Endothelial cell of umbilical vein (primary cell): Measurements from ENCODE around the gene TCF7. TPM values are rescaled to one million over a fixed set of nuclear protein-coding genes. Genes with fewer than 3 reads are reported as not detected.

ENCODE experiments used
- BruUV-seq: library from RNA; stranded (reverse); fragments of 400-500 nt; replicated peaks from 2 replicates; lab custom pipeline; 2021; lab: Mats Ljungman, UMichigan
- CTCF ChIA-PET: fragments of 300-600, 350-600 bp; sonication (Branson Sonifier 250); formaldehyde crosslinking; loops from one replicate; lab custom pipeline; 2021; ENCODE audit warnings: antibody characterized with exemption, inconsistent platforms; lab: Charles Lee
- POLR2A ChIA-PET: fragments of 300-600, 350-600 bp; sonication (Branson Sonifier 250); formaldehyde crosslinking; loops from one replicate; lab custom pipeline; 2021; ENCODE audit warnings: antibody characterized with exemption, inconsistent platforms; lab: Charles Lee
- DNase-seq: peaks from one replicate; pipeline ENCODE4 v3.0.0-alpha.2; 2011; ENCODE audit warnings: low read depth, low spot score
- FAIRE-seq: peaks from 2 replicates; lab custom pipeline; 2011; peaks lifted over from hg19 to GRCh38; lab: Jason Lieb, UNC
- H2AFZ ChIP-seq: 2 replicates; pipeline ENCODE4 v1.6.0; 2012; ENCODE audit warnings: low read depth, low read length, control low read depth, inconsistent platforms
- H3K27ac ChIP-seq: 2 replicates; pipeline ENCODE4 v1.5.1; 2011; ENCODE audit warnings: low read depth, mild to moderate bottlenecking, control low read depth, low read length, moderate library complexity; ENCODE audit not compliant: insufficient read depth
- H3K27me3 ChIP-seq, 2 experiments: 2 replicates each; pipeline versions ENCODE4 v1.6.0 to v1.6.1; 2011; ENCODE audit warnings: low read length in 2 of 2, mixed read lengths in 1 of 2; ENCODE audit not compliant: control insufficient read depth in 2 of 2, insufficient read depth in 2 of 2
- H3K36me3 ChIP-seq, 2 experiments: 2 replicates in 1 of 2; 3 replicates in 1 of 2; pipeline ENCODE4 v1.5.1; 2011; ENCODE audit warnings: low read length in 2 of 2, mild to moderate bottlenecking in 1 of 2, moderate library complexity in 1 of 2; ENCODE audit not compliant: control insufficient read depth in 2 of 2, insufficient read depth in 2 of 2; ENCODE audit errors: extremely low read depth in 1 of 2
- H3K4me1 ChIP-seq: 3 replicates; pipeline ENCODE4 v1.5.1; 2011; ENCODE audit warnings: mild to moderate bottlenecking, low read length; ENCODE audit not compliant: control insufficient read depth, insufficient read depth; ENCODE audit errors: extremely low read depth
- H3K4me2 ChIP-seq: 2 replicates; pipeline ENCODE4 v1.6.1; 2011; ENCODE audit warnings: low read length, control low read depth, mixed read lengths; ENCODE audit not compliant: insufficient read depth
- H3K4me3 ChIP-seq, 3 experiments: fragments of 200-600 bp in 1 of 3; sonication (generic), shearing (Covaris generic) in 1 of 3; replicated peaks in 1 of 3; 2 replicates each; pipeline ENCODE4 v1.5.1; 2011 to 2016; ENCODE audit warnings: control low read depth in 3 of 3, low read length in 3 of 3, mild to moderate bottlenecking in 2 of 3, inconsistent platforms in 1 of 3, low read depth in 1 of 3, moderate library complexity in 1 of 3; ENCODE audit not compliant: insufficient read depth in 1 of 3
- H3K79me2 ChIP-seq: 2 replicates; pipeline ENCODE4 v1.6.0; 2012; ENCODE audit warnings: low read length, inconsistent platforms; ENCODE audit not compliant: control insufficient read depth, insufficient read depth
- H3K9ac ChIP-seq: replicated peaks from 2 replicates; pipeline ENCODE3; 2011; ENCODE audit warnings: low read length, control low read depth; ENCODE audit not compliant: insufficient read depth; ENCODE audit errors: extremely low read depth
- H3K9me1 ChIP-seq: replicated peaks from 3 replicates; pipeline ENCODE4 v1.6.0; 2011; ENCODE audit warnings: mild to moderate bottlenecking, low read length; ENCODE audit not compliant: control insufficient read depth, insufficient read depth; ENCODE audit errors: extremely low read depth
- H3K9me3 ChIP-seq: replicated peaks from 2 replicates; pipeline ENCODE4 v1.5.1; 2012; ENCODE audit warnings: low read length, inconsistent platforms; ENCODE audit not compliant: control insufficient read depth, insufficient read depth
- H4K20me1 ChIP-seq: replicated peaks from 2 replicates; pipeline ENCODE3; 2011; ENCODE audit warnings: mild to moderate bottlenecking, low read length; ENCODE audit not compliant: control insufficient read depth, insufficient read depth; ENCODE audit errors: extremely low read depth
- CTCF ChIP-seq, 2 donors: IDR thresholded peaks; 1 replicate in 1 of 2; 2 replicates in 1 of 2; pipeline ENCODE4 v1.5.1; 2011; ENCODE audit warnings: low read length in 2 of 2, mild to moderate bottlenecking in 2 of 2, moderate library complexity in 2 of 2, control low read depth in 1 of 2, inconsistent platforms in 1 of 2, low read depth in 1 of 2; ENCODE audit not compliant: insufficient read depth in 1 of 2; ENCODE audit errors: extremely low read depth in 1 of 2
- EZH2 ChIP-seq: IDR thresholded peaks from 2 replicates; pipeline ENCODE4 v1.6.1; 2012; ENCODE audit warnings: borderline replicate concordance, low read depth, mild to moderate bottlenecking, moderate library complexity, low read length, inconsistent platforms; ENCODE audit not compliant: severe bottlenecking
- FOS ChIP-seq: IDR thresholded peaks from 2 replicates; pipeline ENCODE4 v1.6.1; 2011; ENCODE audit warnings: mild to moderate bottlenecking, low read length, moderate library complexity, borderline replicate concordance; ENCODE audit not compliant: insufficient read depth
- GATA2 ChIP-seq: IDR thresholded peaks from 2 replicates; pipeline ENCODE4 v1.7.0; 2011; ENCODE audit warnings: low read depth, mild to moderate bottlenecking, moderate library complexity, mixed read lengths, low read length; ENCODE audit not compliant: insufficient read length, insufficient read depth
- JUN ChIP-seq: IDR thresholded peaks from 2 replicates; pipeline ENCODE4 v1.6.1; 2011; ENCODE audit warnings: borderline replicate concordance, low read depth; ENCODE audit not compliant: insufficient read length, insufficient read depth
- MAX ChIP-seq: IDR thresholded peaks from 2 replicates; pipeline ENCODE4 v1.6.1; 2011; ENCODE audit not compliant: insufficient read depth, insufficient read length
- MYC ChIP-seq: IDR thresholded peaks from one replicate; pipeline ENCODE4 v1.6.1; 2011; ENCODE audit warnings: mild to moderate bottlenecking, low read depth, low read length
- POLR2A ChIP-seq: IDR thresholded peaks from 2 replicates; pipeline ENCODE4 v1.6.1; 2012; ENCODE audit warnings: low read depth, mild to moderate bottlenecking, control low read depth, low read length
- POLR2AphosphoS5 ChIP-seq: IDR thresholded peaks from 2 replicates; pipeline ENCODE4 v1.6.1; 2012; ENCODE audit warnings: low read depth, mild to moderate bottlenecking, control low read depth, low read length, moderate library complexity; ENCODE audit not compliant: insufficient read depth
- dilution Hi-C: fragments of 300-500 bp; cut with MboI; formaldehyde crosslinking; loops from one replicate; pipeline ENCODE4 v1.15.0; 2019; ENCODE audit warnings: low sequenced_read_pairs; ENCODE audit not compliant: extremely low pct_ligation_motif_present
- intact Hi-C: fragments of 100-400 bp; cut with micrococcal nuclease; formaldehyde crosslinking; loops from one replicate; pipeline ENCODE4 v1.10.0; 2022
- polyA plus RNA-seq, 4 experiments: library from polyadenylated mRNA; depleted of rRNA in 3 of 4; stranded (reverse) in 3 of 4; unstranded in 1 of 4; fragments of >200 nt; gene quantifications; 2 replicates each; pipeline versions ENCODE4 v1.2.1 to v1.2.3, GENCODE V29; 2011 to 2012; ENCODE audit warnings: missing spikeins in 1 of 4
- total RNA-seq: library from RNA; stranded (reverse); gene quantifications from 2 replicates; pipeline ENCODE4 v1.2.3, GENCODE V29; 2021

TCF7 gene
- total and polyA plus RNA-seq, 2 donors (not counting 3 experiments of a cell fraction or from before 2014, with no cell fraction given), result 1.8 to 2.5 TPM

- BruUV-seq, result no TSS peak
- Histone ChIP-seq H3K27ac (no peak overlapping the region), H3K4me3 (no peak overlapping the region), H3K4me1 (no peaks in the 10 kb centered on the region), H3K9me1 (no peaks in the 10 kb centered on the region), H3K36me3 (no peaks in the 10 kb centered on the region), H3K9me3 (no peaks in the 10 kb centered on the region), H3K79me2 (no peaks in the 10 kb centered on the region), H4K20me1 (no peaks in the 10 kb centered on the region), H2AFZ (no peak overlapping the region), H3K27me3 (peaks cover 7 to 10% of the 10 kb centered on the region in 2 experiments), H3K9ac (no peak overlapping the region), H3K4me2 (no peak overlapping the region)
- DNase-seq (no peak), FAIRE-seq (no peak)
- dilution Hi-C loops, result no loop called here
- no peak for TF ChIP-seq CTCF (IDR thresholded peaks at IDR 0.05; ENCODE audit: extremely low read depth in 1 of 2, insufficient read depth in 1 of 2, low read depth in 1 of 2, low read length in 2 of 2)
- TF ChIP-seq FOS, result no peak
- no peak for TF ChIP-seq POLR2AphosphoS5
- no peak for TF ChIP-seq EZH2
- no peak for TF ChIP-seq GATA2
- TF ChIP-seq POLR2A, result no peak
- no peak for TF ChIP-seq MYC
- no peak for TF ChIP-seq MAX
- no peak for TF ChIP-seq JUN
- ChIA-PET CTCF (interaction anchor here (1.3 to 2.6 kb wide), 4 partner anchors 9 to 49 kb away, joined by 3 to 14 read pairs (median 6); no protein-coding TSS in a partner anchor), POLR2A (no interaction called here)
- intact Hi-C loops, result no loop called here
Measured at GRCh38 chr5:134088994-134089560, 25.4 kb upstream of the TCF7 start.
